ENCODE results near the gene FCHSD2. TPM values are rescaled to one million over a fixed set of nuclear protein-coding genes. Genes with fewer than 3 reads are reported as not detected.

The FCHSD2 gene
- total RNA-seq, 1 donor, result 34.0 TPM

- H3K36me3 ChIP-seq (ENCODE audit: insufficient read depth, low read length), result peaks cover 37% of the 10 kb centered on the region
- peak overlapping the region; percentile 46 for H3K4me2 ChIP-seq (ENCODE audit: insufficient read depth, low read length)
- H3K4me1 ChIP-seq (ENCODE audit: insufficient read depth, low read length), result peaks cover 84% of the 10 kb centered on the region
- no peaks in the 10 kb centered on the region for H3K79me2 ChIP-seq (ENCODE audit: insufficient read depth, low read length)
- DNase-seq (ENCODE audit: insufficient read length, low spot score, missing footprints), result peak; percentile 79
- TF ChIP-seq CTCF (IDR thresholded peaks at IDR 0.05; ENCODE audit: extremely low read depth, low read depth, low read length), result no peak
- no peak overlapping the region for H3K4me3 ChIP-seq (ENCODE audit: insufficient read depth, low read length)
- H3K27me3 ChIP-seq (ENCODE audit: insufficient read depth, low read length), result no peaks in the 10 kb centered on the region
- H3K27ac ChIP-seq (ENCODE audit: low read depth, low read length), result peak overlapping the region; percentile 87
- H3K9me3 ChIP-seq (ENCODE audit: low read depth, low read length), result no peaks in the 10 kb centered on the region
- H2AFZ ChIP-seq (ENCODE audit: low read length), result no peak overlapping the region
- H4K20me1 ChIP-seq (ENCODE audit: insufficient read depth, low read length), result no peaks in the 10 kb centered on the region
Observed at GRCh38 chr11:72840780-72841179, 301.3 kb downstream of the FCHSD2 start.

- H2AFZ ChIP-seq (ENCODE audit: low read length), result no peak overlapping the region
- H4K20me1 ChIP-seq (ENCODE audit: insufficient read depth, low read length), result no peaks in the 10 kb centered on the region
- peak; percentile 61 for DNase-seq (ENCODE audit: insufficient read length, low spot score, missing footprints)
- no peaks in the 10 kb centered on the region for H3K27me3 ChIP-seq (ENCODE audit: insufficient read depth, low read length)
- H3K27ac ChIP-seq (ENCODE audit: low read depth, low read length), result peak overlapping the region; percentile 66
- H3K4me3 ChIP-seq (ENCODE audit: insufficient read depth, low read length), result no peak overlapping the region
- no peaks in the 10 kb centered on the region for H3K79me2 ChIP-seq (ENCODE audit: insufficient read depth, low read length)
- peaks cover 33% of the 10 kb centered on the region for H3K36me3 ChIP-seq (ENCODE audit: insufficient read depth, low read length)
- no peak for TF ChIP-seq CTCF (IDR thresholded peaks at IDR 0.05; ENCODE audit: extremely low read depth, low read depth, low read length)
- H3K4me2 ChIP-seq (ENCODE audit: insufficient read depth, low read length), result peak overlapping the region; percentile 11
- H3K9me3 ChIP-seq (ENCODE audit: low read depth, low read length), result no peaks in the 10 kb centered on the region
- H3K4me1 ChIP-seq (ENCODE audit: insufficient read depth, low read length), result peaks cover 82% of the 10 kb centered on the region
Observed at GRCh38 chr11:72838691-72839305, 303.3 kb downstream of the FCHSD2 start.

DNA sequence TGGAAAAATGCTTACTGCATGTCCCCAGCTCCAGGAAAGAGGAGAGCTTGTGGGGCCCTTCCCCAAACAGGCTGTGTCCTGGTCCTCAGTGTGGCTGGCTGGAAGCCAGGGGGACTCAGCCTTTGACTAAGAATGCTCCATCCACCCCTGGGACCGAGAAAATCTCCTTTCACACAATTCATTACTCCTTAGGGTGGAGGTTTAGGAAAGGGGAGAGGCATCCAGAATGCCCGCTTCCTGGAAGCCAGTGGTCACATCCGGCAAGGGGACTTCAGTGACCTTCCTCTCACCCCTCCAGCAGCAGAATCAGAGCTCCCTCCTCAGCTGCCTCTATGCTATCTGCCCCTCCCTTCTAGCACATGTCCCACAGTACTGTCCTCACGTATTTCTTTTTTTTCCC lies 306.0 kb downstream of the FCHSD2 start:
- no peak for TF ChIP-seq CTCF (IDR thresholded peaks at IDR 0.05; ENCODE audit: extremely low read depth, low read depth, low read length)
- peak overlapping the region; percentile 3 for H2AFZ ChIP-seq (ENCODE audit: low read length)
- no peaks in the 10 kb centered on the region for H4K20me1 ChIP-seq (ENCODE audit: insufficient read depth, low read length)
- no peak for DNase-seq (ENCODE audit: insufficient read length, low spot score, missing footprints)
- H3K79me2 ChIP-seq (ENCODE audit: insufficient read depth, low read length), result no peaks in the 10 kb centered on the region
- no peaks in the 10 kb centered on the region for H3K27me3 ChIP-seq (ENCODE audit: insufficient read depth, low read length)
- peaks cover 61% of the 10 kb centered on the region for H3K4me1 ChIP-seq (ENCODE audit: insufficient read depth, low read length)
- H3K36me3 ChIP-seq (ENCODE audit: insufficient read depth, low read length), result peaks cover 36% of the 10 kb centered on the region
- H3K4me2 ChIP-seq (ENCODE audit: insufficient read depth, low read length), result no peak overlapping the region
- peak overlapping the region; percentile 2 for H3K27ac ChIP-seq (ENCODE audit: low read depth, low read length)
- no peaks in the 10 kb centered on the region for H3K9me3 ChIP-seq (ENCODE audit: low read depth, low read length)
- H3K4me3 ChIP-seq (ENCODE audit: insufficient read depth, low read length), result no peak overlapping the region

DNA sequence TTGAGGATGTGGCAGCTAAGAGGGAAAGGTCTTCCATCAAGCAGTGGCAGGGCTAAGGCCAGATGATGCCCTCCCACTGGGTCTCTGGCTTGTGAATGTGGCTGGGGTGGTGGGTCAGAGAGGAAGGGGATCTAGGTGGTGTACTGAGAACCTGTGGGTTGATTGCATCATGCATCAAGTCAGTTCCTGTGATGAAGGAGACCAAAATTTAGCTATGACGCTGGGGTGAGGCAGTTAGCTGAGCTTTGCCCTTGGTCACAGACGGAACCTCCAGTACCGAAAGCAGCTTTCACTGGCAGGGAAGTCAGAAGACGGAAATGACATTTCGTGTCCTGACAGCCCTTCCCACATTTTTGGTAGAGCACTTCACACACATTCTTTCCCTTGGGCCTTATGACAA lies 307.2 kb downstream of the FCHSD2 start:
- no peak overlapping the region for H3K4me2 ChIP-seq (ENCODE audit: insufficient read depth, low read length)
- TF ChIP-seq CTCF (IDR thresholded peaks at IDR 0.05; ENCODE audit: extremely low read depth, low read depth, low read length), result no peak
- H3K4me3 ChIP-seq (ENCODE audit: insufficient read depth, low read length), result no peak overlapping the region
- H3K79me2 ChIP-seq (ENCODE audit: insufficient read depth, low read length), result no peaks in the 10 kb centered on the region
- H3K4me1 ChIP-seq (ENCODE audit: insufficient read depth, low read length), result peaks cover 49% of the 10 kb centered on the region
- H3K27me3 ChIP-seq (ENCODE audit: insufficient read depth, low read length), result no peaks in the 10 kb centered on the region
- no peaks in the 10 kb centered on the region for H4K20me1 ChIP-seq (ENCODE audit: insufficient read depth, low read length)
- H3K27ac ChIP-seq (ENCODE audit: low read depth, low read length), result peak overlapping the region; percentile 2
- no peaks in the 10 kb centered on the region for H3K9me3 ChIP-seq (ENCODE audit: low read depth, low read length)
- H3K36me3 ChIP-seq (ENCODE audit: insufficient read depth, low read length), result peaks cover 32% of the 10 kb centered on the region
- no peak overlapping the region for H2AFZ ChIP-seq (ENCODE audit: low read length)
- peak; percentile 9 for DNase-seq (ENCODE audit: insufficient read length, low spot score, missing footprints)
